GM19397 (cell line): ENCODE results near the gene IL17D.
"Not testable (repeated sequence)": the region's sequence is repeated elsewhere in the genome, so short reads cannot be mapped to it uniquely, and the experiment has no call there.

Source experiments
- ATAC-seq: cut with Tn5 transposase; IDR thresholded peaks from one replicate; pipeline ENCODE4 v1.9.1; 2021; ENCODE audit warnings: mild to moderate bottlenecking, moderate library complexity; ENCODE audit not compliant: unreplicated experiment

Gene IL17D, protein sequence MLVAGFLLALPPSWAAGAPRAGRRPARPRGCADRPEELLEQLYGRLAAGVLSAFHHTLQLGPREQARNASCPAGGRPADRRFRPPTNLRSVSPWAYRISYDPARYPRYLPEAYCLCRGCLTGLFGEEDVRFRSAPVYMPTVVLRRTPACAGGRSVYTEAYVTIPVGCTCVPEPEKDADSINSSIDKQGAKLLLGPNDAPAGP

DNA sequence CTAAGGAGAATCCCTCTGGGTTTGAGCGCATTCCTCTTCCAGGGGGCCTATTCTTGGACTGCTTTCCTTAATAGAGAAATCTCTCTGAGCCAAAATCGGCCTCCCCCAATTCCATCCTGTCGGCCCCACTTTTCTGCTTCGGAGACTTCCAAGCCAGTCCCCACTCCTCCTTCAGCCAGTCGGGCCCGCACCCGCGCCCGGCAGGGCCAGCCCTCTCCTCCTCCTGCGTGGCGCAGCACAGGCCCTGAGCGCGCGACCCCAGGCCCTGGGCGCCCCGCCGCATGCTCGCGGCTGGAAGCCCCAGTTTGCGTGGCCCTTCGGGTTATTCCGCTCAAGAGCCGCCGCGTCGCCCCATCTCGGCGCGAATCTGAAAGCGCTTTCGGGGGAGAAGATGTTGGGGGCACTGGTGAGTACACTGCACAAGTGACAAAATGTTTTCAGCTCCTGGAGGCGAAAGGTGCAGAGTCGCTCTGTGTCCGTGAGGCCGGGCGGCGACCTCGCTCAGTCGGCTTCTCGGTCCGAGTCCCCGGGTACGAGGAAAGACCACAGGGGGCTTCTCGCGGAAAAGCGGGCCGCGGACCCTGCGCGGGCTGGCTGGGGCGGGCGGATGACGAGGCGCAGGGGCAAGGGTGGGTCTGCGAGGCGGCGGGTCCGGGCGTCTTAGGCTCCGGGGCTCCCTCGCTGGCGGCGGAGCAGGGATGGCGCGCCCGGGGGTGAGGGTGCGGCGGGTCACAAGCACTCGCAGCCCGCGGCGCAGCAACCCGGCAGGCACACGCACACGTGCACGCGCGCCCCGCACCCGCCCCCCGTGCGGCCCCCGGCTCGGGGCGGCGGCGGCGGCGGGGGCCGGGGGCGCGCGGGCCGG lies at the start of gene IL17D:
Gene IL17D, plus strand, starts transcription at position 785 of the 865 bp plus-strand sequence. CDS start 303 bp downstream, outside the sequence.
- ATAC-seq: peak; percentile 22

DNA sequence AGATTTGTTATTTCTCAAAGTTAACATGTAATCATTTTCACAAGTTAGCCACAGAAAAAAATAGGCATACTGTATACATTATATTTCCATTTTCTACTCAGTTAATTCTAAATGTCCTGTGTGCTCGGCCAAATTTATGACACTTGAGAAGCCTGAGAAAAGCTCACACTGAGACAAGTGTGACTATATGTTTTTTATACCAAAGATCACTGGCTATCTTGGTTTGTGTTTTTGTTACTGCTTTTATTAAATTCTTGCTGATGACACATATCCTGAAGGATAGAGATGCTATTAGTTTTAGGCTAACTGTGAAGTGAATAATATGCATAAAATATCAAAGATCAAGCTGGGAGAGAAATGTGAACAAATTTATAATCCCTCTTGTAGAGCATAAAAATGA lies 49.3 kb upstream of the IL17D start:
- ATAC-seq: no peak

DNA sequence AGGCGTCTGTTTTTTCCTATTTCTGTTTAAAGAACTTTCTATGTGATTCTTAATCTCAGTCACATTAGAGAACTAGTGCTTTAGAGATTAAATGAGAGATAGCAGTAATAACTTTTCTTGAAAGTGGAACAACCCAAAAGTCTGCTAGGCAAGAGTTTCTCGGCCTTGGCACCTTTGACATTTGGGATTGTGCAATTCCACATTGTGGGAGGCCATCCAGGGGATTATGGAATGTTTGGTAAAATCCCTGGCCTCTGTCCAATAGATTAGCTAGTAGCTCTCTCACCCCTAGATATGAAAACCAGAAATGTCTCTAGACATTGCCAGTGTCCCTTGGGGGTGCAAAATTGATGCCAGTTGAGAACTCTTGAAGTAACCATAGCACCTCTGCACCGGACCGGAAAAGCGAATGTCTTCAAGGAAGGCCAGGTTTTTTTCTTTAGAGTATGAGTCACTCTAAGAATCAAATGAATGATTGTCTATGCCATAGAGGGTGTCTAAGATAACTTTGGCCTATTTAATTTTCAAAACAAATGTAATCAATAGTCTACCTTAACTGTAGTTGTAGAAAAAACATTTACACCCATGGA lies 45.0 kb upstream of the IL17D start:
- no peak for ATAC-seq

DNA sequence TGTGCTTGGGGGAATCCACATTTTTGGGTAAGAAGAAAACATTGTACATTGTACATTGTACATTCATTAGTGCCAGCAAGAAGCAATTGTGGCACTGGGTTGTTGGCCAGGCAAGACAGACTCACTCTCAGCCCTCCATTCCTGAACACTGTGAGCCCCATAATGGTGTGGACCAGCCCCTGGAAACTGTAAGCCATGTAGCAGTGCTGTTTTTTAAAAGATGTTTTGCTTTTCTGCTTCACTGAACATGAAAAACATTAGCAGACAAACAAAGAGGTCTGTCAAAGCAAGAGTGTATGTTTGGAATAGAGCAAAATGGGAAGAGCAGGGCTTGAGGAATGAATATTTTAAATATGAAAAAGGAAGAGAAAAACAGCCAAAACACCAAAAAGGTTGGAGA lies 39.1 kb upstream of the IL17D start:
- ATAC-seq: no peak

DNA sequence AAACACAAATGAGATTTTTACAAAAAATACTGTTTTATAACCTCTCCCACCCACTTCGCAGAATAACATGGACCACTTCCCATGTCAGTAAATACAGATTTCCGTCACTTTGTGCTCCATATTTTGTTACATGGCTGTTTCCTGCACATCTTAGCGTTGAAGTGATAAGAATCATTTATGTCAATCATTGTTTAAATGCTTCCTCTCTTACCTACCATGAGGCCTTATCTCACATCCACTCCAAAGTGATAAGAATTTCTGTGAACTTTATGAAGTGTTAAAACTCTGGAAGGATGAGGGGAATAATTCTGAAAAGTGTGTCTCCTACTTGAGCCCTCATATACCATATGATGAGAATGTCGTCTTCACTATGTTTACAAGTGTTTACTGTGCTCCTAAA lies 36.6 kb upstream of the IL17D start:
- ATAC-seq: no peak

DNA sequence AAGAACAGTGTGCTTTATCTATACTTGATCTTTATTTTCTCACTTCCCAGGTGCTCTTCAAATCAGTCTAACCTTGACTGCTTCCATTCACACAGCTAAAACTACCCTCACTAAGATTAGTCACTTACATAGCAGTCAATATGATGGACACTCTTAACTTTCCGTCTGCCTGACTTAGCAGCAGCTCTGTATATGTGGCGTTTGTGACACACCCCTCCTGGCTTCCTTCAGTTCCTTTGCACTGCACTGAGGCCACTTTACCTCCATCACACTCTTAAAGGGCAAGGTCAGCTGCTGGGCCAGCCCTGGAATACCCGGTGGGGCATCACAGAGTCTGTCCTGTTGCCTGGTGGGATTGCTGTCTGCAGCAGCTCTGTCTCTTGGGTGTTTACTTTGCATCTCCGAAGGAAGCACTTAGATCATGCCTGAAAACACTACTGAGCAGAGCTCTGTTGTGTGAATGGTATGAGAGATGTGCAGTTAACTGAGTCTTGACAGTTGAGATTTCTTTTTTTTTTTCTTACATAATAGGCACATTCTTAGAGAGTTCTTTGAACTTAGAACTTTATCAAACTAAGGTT lies 35.6 kb upstream of the IL17D start:
- no peak for ATAC-seq

DNA sequence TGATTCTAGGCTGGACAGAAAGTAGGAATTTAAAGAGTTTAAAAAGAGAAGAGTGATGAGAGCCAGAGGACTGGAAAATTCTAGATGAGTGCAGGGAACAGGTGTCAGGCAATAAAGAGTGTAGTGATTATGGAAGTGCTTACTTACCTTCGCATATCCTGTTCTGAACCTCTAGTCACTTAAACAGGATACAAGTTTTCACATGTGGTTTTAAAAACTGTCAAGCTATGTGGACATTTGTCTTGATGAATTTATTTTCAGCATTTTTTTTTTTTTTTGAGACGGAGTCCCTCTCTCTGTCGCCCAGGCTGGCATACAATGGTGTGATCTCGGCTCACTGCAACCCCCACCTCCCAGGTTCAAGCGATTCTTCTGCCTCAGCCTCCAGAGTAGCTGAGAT lies 34.3 kb upstream of the IL17D start:
- no peak for ATAC-seq

DNA sequence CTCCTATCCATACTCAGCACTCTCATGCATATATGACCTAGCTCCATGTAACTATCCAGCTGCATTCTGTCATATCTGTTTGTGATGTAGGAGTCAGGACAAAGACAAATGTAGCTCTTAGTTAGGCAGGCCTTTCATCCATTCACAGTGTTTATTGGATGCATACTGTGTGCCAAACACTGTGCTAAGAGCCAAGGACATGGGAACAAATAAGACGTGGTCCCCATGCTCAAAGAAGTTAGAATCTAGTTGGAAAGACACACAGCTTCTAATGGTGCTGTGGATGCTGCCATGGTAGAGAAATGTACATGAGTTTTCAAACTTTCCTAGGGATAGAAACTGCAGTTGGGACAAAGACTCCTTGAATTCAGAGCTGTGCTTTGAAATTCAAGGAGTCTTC lies 31.7 kb upstream of the IL17D start:
- no peak for ATAC-seq

DNA sequence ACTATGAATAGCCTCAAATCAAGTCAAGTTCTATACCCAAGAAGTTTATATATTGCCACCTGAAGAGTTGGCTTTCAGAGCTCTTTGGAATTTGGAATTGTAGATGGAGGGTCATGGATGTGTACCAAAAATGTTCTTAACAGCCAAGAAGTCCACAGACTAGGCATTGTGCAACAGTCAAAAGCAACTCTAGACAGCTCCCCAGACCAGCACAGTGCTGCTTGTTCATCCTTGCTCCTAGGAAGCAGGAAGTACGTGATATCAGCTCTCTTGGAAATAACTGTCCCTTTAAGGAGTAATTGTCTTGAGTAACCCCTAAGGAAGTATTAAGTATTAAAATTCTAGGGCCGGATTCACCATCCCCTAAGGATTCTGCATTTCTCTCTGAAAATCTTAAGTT lies 30.7 kb upstream of the IL17D start:
- ATAC-seq: no peak

DNA sequence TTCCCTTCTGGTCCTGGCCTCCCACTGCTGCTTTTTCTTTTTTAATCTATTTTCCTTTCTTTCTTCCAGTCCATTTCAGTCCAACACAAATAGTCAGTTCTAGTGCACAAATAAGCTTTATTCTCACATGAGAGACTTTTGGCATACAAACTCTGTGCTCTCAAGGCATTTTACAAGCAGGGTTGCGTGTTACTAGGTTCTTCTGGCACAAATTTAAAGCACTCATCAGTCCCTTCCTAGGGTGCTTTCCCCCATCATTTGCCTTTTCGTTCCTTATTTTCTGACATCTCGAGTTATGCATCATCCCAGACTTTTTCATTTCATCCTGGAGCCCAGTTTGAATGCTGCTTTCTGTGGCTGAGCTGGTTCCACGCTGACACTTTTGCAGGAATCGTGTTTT lies 29.8 kb upstream of the IL17D start:
- no peak for ATAC-seq

DNA sequence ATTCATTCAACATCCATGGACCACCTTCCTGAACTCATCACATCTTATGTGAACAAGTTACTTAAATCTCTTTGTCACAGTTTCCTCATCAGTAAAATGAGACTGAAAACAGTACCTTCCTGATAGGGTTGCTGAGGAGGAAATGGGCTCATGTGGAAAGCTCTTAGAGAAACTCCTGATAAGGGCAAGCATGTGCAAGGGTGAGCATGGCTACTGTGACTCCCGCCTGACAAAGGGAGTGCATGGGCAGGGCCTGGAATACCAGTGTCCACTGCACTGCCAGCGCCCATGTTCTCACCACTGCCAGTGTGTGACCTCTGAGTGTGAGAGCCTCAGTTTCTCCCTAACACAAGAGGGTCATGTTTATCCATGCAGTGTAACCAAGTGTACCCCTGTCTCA lies 27.3 kb upstream of the IL17D start:
- no peak for ATAC-seq

DNA sequence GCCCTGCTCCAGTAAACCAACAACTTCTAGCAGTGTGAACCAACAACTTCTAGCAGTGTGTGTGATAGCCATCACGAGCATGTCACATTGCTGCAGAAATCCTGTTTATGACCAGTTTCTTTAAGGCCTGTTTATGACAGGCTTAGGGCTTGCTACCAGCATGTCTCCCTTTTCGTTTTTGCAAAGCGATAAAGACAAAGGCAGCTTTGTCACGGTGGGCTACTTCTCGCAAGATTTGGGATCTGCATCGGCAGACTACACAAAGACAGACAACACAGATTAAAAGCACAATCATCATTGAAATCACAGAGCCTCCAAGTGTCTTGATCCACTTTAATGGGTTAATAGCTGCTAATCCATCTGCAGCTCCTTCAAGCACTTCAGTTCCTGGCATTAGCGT lies 24.9 kb upstream of the IL17D start:
- not testable (repeated sequence) for ATAC-seq

DNA sequence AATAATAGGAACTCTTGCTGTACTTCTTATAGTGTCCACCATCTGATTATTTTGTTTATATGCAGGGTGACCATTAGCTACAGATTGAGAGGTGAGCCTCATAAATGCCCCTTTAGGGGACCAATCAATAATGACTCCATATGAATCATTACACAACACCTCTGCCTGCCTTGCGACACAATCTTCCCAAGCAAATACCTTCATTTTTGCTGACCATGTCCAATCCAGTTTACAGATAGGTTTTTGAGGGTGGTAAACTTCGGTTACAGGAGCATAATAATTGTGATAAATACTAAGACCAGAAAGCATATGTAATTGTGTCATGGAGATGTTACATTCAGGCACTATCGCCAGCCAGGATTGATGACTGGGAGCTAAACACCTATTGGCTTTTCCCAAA lies 23.6 kb upstream of the IL17D start:
- ATAC-seq: no peak

DNA sequence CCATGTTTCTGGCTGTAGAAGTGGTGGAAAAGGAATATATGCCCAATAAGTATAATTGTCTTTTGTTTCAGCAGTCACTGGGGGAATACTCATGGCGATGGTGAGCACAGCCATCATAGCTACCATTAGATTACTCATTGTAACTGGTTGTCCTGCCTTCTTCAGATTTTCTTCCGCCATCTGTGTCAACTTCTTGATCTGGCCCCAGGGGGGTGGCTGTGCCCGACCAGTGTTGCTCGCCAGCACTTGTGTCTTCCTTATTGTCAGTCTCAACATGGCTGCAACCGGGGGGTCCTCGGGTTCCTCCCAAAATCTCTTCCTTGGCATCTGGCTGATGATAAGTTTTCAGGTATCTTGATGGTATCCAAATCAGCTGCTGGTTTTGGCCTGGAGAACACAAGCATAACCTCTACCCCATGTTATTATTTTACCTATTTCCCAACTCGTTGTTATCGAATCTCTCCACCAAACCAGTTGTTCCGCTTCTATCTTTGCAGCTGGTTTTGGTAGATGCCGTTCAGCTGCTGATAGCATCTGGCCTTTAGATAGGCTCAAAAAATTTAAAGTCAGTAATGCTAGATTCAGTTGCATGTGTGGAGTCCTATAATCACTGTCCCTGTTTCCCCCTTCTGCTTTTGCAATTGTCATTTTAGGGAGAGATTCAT lies 23.0 kb upstream of the IL17D start:
- ATAC-seq: no peak

DNA sequence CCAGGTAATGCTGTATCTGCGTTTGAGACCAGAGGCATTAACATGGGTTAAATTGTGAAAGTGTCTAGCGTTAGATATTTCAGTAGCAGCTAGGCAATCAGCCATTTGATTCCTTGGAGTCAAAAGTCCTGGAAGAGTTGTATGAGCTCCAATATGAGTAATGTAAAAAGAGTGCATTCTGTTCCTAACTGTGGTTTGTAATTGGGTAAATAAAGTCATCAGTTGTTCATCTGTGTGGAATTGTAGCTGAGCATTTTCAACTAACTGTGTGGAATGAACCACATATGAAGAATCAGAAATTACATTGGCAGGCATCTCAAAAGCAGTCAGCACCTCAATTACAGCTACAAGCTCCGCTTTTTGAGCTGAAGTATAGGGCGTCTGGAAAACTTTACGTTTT lies 22.0 kb upstream of the IL17D start:
- ATAC-seq: not testable (repeated sequence)

DNA sequence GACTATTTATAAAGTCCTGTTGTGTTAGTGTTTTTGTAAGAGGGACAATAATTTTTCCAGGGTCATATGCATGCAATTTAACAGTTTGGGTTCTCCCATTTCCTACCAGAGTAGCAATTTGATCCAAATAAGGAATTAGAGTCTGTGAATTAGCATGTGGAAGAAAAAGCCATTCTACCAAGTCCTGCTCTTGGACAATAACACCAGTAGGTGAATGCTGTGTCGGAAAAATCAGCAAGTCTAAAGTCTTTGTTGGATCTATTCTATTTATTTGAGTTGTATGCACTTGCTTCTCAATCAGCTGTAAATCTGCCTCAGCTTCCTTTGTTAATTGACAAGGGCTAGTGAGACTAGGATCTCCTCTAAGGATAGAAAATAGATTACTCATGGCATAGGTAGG lies 21.4 kb upstream of the IL17D start:
- ATAC-seq: no peak

DNA sequence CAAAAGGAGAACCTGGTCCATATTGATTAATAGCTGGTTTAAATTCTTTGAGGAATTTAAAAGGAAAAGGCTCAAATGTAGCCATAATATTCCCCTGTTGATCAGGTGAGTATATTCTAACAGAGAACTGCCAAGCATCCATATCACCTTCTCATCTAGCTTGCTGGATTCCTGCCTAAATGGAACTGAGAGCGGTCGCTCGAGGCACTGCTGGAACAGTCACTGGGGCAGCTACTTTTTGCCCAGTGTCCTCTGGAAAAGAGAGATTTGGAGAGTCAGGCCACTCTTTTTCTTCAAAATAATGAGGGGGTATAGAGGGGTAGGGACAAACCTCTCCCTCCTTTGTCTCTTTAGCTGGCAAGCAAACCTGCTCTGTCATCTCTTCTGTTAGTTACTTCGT lies 19.5 kb upstream of the IL17D start:
- no peak for ATAC-seq

DNA sequence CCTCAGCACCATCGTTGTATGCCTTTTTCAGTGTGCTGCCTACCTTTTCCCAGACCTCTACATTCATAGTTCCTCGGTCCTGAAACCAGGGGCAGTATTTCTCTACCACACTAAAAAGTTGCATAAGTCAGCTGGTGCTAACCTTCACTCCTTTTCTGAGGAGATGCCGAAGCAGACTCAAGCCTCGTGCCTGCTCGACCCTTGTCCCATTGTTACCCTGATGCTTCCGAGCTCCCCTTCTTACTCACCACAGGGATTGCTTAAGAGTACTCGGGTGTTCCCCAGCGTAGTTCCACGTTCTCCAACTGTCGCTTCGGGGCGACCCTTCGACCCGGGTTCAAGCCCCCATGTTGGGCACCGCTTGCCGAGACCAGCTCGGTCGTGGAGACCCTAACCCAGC lies 19.0 kb upstream of the IL17D start:
- no peak for ATAC-seq

DNA sequence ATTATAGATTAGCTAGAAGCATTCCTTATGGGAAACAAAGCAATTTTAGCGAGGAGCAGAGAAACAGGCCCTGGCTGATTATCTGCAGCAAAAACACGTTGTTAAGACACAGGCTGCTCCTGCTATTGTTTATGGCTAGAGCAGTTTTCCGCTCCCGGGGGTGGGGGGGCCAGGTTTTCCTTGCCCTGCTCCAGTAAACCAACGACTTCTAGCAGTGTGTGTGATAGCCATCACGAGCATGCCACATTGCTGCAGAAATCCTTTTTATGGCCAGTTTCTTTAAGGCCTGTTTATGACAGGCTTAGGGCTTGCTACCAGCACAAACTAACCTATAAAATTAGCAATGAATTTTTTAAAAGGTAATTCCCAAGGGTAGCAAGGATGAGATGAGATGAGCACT lies 18.4 kb upstream of the IL17D start:
- ATAC-seq: no peak

DNA sequence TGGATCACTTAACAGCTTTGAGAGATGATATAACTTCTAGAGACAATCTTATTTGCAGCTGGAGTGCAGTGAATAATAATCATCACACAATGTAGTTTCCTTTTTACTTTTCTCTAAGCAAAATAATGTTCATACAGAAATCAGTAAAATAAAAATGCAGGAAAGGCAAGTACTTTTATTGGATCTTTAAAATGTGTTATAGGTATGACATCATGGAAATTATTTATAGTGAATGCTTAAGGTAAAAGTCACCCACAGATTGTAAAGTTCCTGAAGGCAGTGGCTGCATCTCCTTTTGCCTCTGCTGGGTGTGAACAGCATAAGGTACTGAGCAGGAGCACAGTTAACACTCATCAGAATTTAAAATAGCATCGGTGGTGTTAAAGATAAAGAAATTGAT lies 17.3 kb upstream of the IL17D start:
- no peak for ATAC-seq

DNA sequence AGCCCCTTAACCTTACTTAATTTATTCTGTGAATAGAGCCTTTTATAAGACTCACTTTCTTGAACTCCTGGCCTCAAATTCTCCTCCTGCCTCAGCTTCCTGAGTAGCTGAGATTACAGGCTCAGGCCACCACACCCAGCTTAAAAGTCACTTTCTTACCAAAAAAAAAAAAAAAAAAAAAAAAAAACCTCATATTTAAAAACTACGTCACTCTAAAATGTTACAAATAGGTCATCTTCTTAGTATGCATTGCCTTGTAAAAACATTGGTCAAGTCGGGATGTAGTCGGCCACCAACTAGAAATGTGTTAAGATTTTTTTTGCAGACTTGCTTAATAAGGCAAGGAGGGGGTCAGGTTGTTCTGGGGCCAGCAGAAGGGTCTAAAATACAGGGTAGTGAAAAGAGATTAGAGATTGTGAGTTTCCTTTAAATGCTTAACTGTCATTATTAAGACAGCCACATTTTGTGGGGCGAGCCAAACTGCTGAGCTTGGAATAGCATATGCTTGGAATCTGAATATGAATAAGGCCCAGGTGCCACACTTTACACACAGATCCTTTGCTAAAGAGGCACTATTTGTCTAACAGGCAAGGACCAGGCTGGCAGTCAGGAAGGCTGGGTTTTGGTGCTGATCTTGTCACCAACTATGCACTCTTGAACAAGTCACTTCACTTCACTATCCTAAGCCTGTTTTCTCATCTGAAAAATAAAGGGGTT lies 16.5 kb upstream of the IL17D start:
- no peak for ATAC-seq
